Dermis lymphatic vessel endothelial cell (primary cell): Measurements from ENCODE around the gene XKR7. TPM values are rescaled to one million over a fixed set of nuclear protein-coding genes. Genes with fewer than 3 reads are reported as not detected.

ENCODE experiments used
- total RNA-seq: library from RNA; depleted of rRNA; stranded (reverse); fragments of >200 nt; gene quantifications from 2 replicates; pipeline ENCODE4 v1.2.1, GENCODE V29; 2014

XKR7 gene, protein sequence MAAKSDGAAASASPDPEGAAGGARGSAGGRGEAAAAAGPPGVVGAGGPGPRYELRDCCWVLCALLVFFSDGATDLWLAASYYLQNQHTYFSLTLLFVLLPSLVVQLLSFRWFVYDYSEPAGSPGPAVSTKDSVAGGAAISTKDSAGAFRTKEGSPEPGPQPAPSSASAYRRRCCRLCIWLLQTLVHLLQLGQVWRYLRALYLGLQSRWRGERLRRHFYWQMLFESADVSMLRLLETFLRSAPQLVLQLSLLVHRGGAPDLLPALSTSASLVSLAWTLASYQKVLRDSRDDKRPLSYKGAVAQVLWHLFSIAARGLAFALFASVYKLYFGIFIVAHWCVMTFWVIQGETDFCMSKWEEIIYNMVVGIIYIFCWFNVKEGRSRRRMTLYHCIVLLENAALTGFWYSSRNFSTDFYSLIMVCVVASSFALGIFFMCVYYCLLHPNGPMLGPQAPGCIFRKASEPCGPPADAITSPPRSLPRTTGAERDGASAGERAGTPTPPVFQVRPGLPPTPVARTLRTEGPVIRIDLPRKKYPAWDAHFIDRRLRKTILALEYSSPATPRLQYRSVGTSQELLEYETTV
- under 0.01 TPM in 1 of 2 replicates, not detected in the other for total RNA-seq

DNA sequence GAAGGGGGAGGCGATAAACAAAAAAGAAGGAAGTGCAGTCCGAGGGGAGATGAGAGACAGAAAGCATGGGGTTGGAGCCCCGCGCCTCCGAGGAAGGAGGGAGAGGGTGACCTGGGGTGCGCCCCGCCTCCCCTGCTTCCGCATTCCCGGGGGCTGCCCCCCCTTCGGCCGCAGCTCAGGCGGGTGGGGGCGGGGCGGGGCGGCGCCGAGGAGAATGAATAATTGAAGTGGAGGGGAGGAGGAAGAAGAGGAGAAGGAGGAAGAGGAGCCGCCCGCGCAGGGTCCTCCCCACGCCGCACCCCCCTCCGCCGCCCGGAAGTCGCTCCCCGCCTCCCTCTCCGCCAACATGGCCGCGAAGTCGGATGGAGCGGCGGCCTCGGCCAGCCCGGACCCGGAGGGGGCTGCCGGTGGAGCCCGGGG, at the start of gene XKR7:
Gene XKR7, plus strand, starts transcription at position 322 of the 420 bp plus-strand sequence. Its CDS starts 25 bp downstream, at position 347.

DNA sequence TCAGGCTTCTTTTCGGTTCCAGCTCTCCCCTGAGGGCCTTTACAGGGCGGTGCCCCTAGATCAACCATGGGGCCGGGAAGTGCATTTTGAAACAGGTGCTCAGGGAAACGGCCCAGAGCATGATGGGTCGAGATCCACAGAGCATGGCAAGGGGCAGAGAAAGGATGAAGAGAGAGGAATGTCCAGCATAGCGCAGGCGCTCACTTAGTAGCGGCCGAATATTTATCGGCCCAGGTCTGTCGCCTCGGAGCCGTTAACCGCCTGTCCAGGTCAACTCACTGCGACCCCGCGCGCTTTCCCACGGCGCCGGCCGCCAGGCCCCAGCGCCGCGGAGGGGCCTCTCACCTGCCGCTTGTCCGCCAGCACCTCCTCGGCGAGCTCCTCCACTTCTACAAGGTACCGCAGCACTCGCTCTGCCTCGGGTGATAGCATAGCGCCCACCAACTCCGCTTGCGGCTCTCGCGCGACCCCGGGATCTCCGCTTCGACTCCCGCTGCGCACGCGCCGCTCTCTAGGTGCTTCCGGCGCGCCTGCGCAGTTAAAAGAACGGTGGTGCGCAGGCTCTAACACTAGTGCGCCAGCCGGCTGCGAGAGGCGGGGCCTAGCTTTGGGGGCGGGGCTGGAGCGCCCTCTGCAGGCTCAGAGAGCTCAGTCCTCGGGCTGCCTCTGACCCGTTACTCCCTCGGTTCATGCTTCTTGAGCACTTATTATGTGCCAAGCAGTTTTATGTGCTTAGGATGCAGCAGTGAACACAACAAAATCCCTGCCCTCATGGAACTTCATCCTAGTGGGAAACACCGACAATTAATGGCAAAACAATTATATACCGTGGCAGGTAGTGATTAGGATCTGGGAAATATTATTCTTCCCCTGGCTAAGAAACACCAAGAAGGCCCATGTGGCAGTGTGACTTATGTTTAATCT, 16.2 kb upstream of the XKR7 start, which contains the start of gene PDRG1:
Gene PDRG1, minus strand, starts transcription at position 517 of the 924 bp plus-strand sequence. Its CDS starts 85 bp downstream, at position 432.

DNA sequence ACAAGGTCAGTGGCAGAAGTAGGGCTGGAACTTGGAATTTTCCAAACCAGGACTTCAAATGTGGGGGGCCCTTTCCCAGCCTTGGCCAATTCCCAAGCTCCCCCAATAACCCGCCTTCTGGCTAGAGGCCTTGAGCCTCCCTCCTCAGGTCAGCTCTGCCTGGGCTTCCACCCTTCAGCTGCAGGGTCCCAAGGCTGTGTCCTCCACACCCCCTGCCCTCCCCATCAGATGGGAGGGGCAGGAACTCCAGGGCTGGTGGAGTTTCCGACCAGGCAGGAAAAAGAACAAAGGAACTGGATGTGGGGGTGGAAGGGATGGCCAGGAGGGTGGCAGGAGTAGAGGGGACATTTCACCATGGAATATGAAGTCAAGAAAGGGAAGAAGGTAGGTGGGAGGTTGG, 42.1 kb downstream of the XKR7 start, which contains the start of gene CCM2L:
Gene CCM2L, plus strand, starts transcription at position 338 of the 400 bp plus-strand sequence. Its CDS starts 17 bp downstream, at position 355.

DNA sequence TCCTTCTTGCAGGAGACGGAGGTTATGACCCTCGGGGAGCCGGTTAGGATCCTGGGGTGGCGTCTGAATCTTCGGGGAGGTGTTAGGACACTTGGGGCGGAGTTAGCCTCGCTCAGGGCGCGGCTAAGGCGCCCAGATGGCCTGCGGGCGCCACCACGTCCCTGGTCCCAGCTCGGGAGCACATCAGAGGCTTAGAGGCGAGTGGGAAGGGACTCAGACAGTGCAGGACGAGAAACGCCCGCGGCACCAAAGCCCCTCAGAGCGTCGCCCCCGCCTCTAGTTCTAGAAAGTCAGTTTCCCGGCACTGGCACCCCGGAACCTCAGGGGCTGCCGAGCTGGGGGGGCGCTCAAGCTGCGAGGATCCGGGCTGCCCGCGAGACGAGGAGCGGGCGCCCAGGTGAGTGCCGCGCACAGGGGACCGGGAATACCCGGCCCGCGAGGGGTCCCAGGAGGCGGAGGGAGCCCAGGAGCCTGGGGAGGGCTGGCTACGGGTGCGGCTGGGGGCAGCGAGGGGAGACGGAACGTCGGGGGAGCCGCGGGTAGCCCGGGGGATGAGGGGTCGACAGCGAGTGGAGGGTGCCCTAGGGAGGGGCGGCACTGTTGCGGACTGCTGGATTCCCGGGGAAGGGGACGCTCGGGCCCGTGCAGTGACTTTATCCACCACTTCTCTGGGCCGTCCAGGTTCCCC, 84.3 kb downstream of the XKR7 start, which contains the start of gene HCK:
Gene HCK, plus strand, starts transcription at position 153 of the 688 bp plus-strand sequence.

Other genes with a start within 250 kb of the XKR7 start
- 28.8 and 40.0 TPM in 2 replicates for gene BCL2L1, start 245.3 kb upstream of the XKR7 start, total RNA-seq
- gene TPX2, start 228.9 kb upstream of the XKR7 start, total RNA-seq = 6.3 and 7.7 TPM in 2 replicates
- 9.8 and 19.2 TPM in 2 replicates for gene MYLK2, start 148.8 kb upstream of the XKR7 start, total RNA-seq
- 0.22 and 0.43 TPM in 2 replicates for gene FOXS1, start 122.5 kb upstream of the XKR7 start, total RNA-seq
- 0.76 and 1.3 TPM in 2 replicates for gene DUSP15, start 97.6 kb upstream of the XKR7 start, total RNA-seq
- 0.22 and 0.26 TPM in 2 replicates for gene TTLL9, start 97.5 kb upstream of the XKR7 start, total RNA-seq
- gene PDRG1, start 16.1 kb upstream of the XKR7 start, total RNA-seq = 5.2 TPM in 2 replicates
- 19.3 and 23.8 TPM in 2 replicates for gene CCM2L, start 42.3 kb downstream of the XKR7 start, total RNA-seq
- gene HCK, start 84.1 kb downstream of the XKR7 start, total RNA-seq = under 0.01 TPM in 1 of 2 replicates, not detected in the other
- 22.2 and 24.9 TPM in 2 replicates for gene TM9SF4, start 141.6 kb downstream of the XKR7 start, total RNA-seq
- gene PLAGL2, start 239.6 kb downstream of the XKR7 start, total RNA-seq = 2.2 and 2.4 TPM in 2 replicates
- gene POFUT1, start 239.7 kb downstream of the XKR7 start, total RNA-seq = 33.6 and 34.9 TPM in 2 replicates